Large intestine (tissue), 3 donors: Measurements from ENCODE around the gene CLIP1. TPM values are rescaled to one million over a fixed set of nuclear protein-coding genes. Genes with fewer than 3 reads are reported as not detected.
"Not testable (repeated sequence)": the region's sequence is repeated elsewhere in the genome, so short reads cannot be mapped to it uniquely, and the experiment has no call there.

Experiments
- DNase-seq, 2 donors: peaks; one replicate each; pipeline versions ENCODE4 v3.0.0 to v3.0.0-alpha.2; 2013
- H3K27ac ChIP-seq: one replicate; pipeline ENCODE4 v1.5.1; 2013; ENCODE audit warnings: low read length
- H3K27me3 ChIP-seq: 2 replicates; pipeline ENCODE4 v1.6.1; 2013; ENCODE audit warnings: low read length; ENCODE audit not compliant: control insufficient read depth, insufficient read depth
- H3K36me3 ChIP-seq: 2 replicates; pipeline ENCODE4 v1.6.1; 2013; ENCODE audit warnings: low read length; ENCODE audit not compliant: control insufficient read depth, insufficient read depth
- H3K4me1 ChIP-seq: one replicate; pipeline ENCODE4 v1.6.1; 2013; ENCODE audit warnings: low read length; ENCODE audit not compliant: control insufficient read depth, insufficient read depth
- H3K4me3 ChIP-seq: one replicate; pipeline ENCODE4 v1.5.1; 2013; ENCODE audit warnings: low read length
- H3K9me3 ChIP-seq: one replicate; pipeline ENCODE4 v1.6.1; 2013; ENCODE audit warnings: mild to moderate bottlenecking, low read depth, low read length, moderate library complexity; ENCODE audit not compliant: control insufficient read depth
- WGBS: methylation state at CpG from one replicate; pipeline ENCODE4 v1.1.5; 2013; ENCODE audit warnings: low lambda C conversion rate; ENCODE audit not compliant: insufficient coverage; 5-methylcytosine and 5-hydroxymethylcytosine counted together
- polyA plus RNA-seq: library from polyadenylated mRNA; unstranded; fragments of 120-200 nt; gene quantifications from one replicate; pipeline ENCODE4 v1.2.1, GENCODE V29; 2013

CLIP1 gene
- polyA plus RNA-seq, 1 donor: 37.3 TPM

DNA sequence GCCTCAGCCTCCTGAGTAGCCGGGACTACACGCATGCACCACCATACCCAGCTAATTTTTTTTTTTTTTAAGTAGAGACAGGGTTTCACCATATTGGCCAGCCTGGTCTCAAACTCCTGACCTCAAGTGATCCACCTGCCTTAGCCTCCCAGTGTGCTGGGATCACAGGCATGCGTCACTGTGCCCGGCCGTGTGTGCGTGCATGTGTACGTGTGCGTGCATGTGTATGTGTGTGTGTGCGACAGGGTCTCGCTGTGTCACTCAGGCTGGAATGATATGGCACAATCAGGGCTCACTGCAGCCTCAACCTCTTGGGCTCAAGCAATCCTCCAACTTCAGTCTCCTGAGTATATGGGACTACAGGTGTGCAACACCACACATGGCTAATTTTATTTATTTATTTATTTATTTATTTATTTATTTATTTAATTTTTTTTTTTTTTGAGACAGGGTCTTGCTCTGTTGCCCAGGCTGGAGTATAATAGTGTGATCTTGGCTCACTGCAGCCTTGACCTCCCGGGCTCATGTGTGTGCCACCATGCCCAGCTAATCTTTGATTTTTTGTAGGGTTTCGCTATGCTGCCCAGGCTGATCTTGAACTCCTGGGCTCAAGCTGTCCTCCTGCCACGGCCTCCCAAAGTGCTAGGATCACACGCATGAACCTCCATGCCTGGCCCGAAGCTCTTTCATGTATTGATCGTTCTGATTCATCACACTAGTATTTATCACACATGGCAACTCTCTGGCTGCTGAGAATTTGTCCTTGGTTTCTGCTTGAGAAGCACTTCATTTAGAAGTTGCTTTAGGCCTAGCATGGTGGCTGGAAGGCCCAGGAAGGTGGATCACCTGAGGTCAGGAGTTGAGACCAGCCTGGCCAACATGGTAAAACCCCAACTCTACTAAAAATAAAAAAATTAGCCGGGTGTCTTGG lies 35.9 kb upstream of the CLIP1 start:
- Histone ChIP-seq H3K4me1 (peaks cover 10% of the 10 kb centered on the region), H3K36me3 (no peaks in the 10 kb centered on the region), H3K4me3 (no peak overlapping the region), H3K9me3 (no peaks in the 10 kb centered on the region), H3K27me3 (no peaks in the 10 kb centered on the region), H3K27ac (no peak overlapping the region)
- no peak for DNase-seq
- WGBS: 94% methylated on average over 3 of the region's 17 CpGs

DNA sequence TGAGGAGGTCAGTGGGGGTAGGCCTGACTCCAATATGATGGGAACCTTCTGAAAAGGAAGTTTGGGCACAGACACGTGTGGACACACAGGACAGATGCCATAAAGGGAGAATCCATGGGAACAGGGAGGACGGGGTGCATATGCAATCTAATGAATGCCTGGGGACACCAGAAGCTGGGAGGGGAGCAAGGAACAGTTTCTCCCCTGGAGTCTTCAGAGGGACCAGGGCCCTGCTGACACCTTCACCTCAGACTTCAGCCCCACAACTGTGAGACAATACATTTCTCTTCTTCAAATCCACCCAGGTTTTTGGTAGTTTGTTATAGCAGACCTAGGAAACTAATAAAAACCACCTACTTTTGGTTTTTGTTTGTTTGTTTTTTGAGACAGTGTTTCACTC lies 35.2 kb upstream of the CLIP1 start:
- no peak overlapping the region for H3K27ac ChIP-seq
- H3K9me3 ChIP-seq: no peaks in the 10 kb centered on the region
- H3K27me3 ChIP-seq: no peaks in the 10 kb centered on the region
- no peak for DNase-seq
- H3K4me3 ChIP-seq: no peak overlapping the region
- WGBS: no CpG with 5 or more reads among the region's 2 CpGs
- H3K36me3 ChIP-seq: no peaks in the 10 kb centered on the region
- H3K4me1 ChIP-seq: peaks cover 10% of the 10 kb centered on the region

DNA sequence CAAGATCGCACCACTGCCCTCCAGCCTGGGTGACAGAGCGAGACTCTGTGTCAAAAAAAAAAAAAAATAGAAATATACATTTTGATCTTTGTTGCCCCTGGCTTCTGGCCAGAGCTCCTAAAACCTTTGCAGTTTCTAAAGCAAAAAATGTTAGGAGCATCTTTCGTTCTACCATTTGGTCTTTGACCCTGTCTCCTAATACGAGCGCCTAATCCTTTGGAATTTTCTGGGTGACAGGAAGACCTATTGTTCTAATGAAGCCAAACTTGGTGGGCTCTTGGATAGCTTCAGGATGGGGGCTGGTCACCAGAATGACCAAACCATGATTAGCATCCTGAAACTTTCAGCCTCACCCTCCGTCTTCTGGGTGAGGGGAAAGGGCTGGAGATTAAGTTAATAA lies 32.3 kb upstream of the CLIP1 start:
- no peak overlapping the region for H3K4me3 ChIP-seq
- no CpG with 5 or more reads among the region's 6 CpGs for WGBS

DNA sequence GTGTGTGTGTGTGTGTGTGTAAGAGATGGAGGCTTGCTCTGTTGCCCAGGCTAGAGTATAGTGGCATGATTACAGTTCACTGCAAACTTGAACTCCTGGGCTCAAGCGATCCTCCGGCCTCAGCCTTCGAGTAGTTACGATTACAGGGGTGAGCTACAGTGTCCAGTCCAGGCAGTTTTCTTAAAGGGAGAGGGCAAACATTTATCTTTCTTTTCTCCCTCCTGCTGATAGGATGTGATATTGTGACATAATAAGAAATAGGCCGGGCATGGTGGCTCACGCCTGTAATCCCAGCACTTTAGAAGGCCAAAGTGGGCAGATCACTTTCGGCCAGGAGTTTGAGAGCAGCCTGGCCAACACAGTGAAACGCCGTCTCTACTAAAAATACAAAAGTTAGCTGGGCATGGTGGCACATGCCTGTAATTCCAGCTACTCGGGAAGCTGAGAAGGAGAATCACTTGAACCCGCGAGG lies 31.8 kb upstream of the CLIP1 start:
- H3K27ac ChIP-seq: no peak overlapping the region
- no peaks in the 10 kb centered on the region for H3K9me3 ChIP-seq
- no peak overlapping the region for H3K4me3 ChIP-seq
- no peak for DNase-seq
- H3K27me3 ChIP-seq: no peaks in the 10 kb centered on the region
- peaks cover 10% of the 10 kb centered on the region for H3K4me1 ChIP-seq
- no CpG with 5 or more reads among the region's 12 CpGs for WGBS
- H3K36me3 ChIP-seq: no peaks in the 10 kb centered on the region

More for the DNA sequence above, 32.3 kb upstream of the CLIP1 start:
- no peaks in the 10 kb centered on the region for H3K27me3 ChIP-seq
- DNase-seq: no peak
- peaks cover 10% of the 10 kb centered on the region for H3K4me1 ChIP-seq
- H3K27ac ChIP-seq: no peak overlapping the region
- H3K9me3 ChIP-seq: no peaks in the 10 kb centered on the region
- H3K36me3 ChIP-seq: no peaks in the 10 kb centered on the region

DNA sequence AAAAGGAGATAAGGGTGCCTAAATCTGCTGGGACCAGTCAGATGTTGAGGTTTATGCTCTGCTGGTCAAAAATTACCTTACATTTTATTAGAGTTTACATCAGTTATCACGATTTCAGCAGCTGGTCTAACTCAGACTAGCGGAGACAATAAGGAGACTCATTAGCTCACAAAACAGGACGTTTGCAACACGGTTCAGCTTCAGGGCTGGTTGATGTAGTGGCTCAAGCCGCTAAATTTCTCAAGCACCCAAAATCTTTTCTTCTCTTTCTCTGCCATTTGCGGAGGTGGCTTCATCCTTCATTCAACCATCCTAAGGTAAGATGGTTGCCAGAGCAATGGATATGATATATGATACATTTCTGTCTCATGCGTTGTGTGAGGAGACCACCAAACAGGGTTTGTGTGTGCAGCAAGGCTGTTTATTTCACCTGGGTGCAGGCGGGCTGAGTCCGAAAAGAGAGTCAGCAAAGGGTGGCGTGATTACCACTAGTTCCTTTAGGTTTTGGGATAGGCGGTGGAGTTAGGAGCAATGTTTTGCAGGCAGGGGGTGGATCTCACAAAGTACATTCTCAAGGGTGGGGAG lies 30.3 kb upstream of the CLIP1 start:
- Histone ChIP-seq H3K27me3 (no peaks in the 10 kb centered on the region), H3K27ac (no peak overlapping the region), H3K36me3 (no peaks in the 10 kb centered on the region), H3K9me3 (no peaks in the 10 kb centered on the region), H3K4me1 (peaks cover 10% of the 10 kb centered on the region), H3K4me3 (no peak overlapping the region)
- whole genome bisulfite sequencing: 89% methylated on average over 3 of the region's 11 CpGs
- DNase-seq: no peak

DNA sequence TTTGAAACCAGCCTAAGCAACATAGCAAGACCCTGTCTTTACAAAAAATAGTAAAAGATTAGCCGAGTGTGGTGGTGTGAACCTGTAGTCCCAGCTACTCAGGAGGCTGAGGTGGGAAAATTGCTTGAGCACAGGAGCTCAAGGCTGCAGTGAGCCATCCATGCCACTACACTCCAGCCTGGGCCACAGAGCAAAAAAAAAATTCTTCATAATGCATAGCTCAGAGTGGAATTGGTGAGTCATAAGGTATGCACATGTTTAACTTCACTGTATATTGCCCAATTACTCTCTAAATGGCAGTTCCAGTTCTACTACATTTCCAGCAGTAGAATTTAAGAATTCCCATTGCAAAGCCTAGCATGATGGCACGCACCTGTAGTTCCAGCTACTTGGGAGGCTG lies 26.8 kb upstream of the CLIP1 start:
- WGBS: no CpG with 5 or more reads among the region's 2 CpGs

DNA sequence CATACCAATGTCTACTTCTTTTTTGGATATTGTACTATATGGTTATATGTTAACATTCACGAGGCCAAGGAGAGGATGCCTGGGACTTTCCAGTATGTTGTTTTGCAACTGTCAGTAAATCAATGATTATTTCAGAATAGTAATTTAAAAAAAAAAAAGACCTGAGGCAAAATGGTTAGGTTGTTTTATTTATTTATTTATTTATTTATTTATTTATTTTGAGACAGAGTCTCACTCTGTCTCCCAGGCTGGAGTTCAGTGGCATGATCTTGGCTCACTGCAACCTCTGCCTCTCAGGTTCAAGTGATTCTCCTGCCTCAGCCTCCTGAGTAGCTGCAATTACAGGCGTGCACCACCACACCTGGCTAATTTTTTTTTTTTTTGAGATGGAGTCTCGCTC lies 25.4 kb upstream of the CLIP1 start:
- WGBS: no CpG with 5 or more reads among the region's 3 CpGs
- H3K36me3 ChIP-seq, H3K27me3 ChIP-seq, H3K4me1 ChIP-seq, H3K4me3 ChIP-seq, DNase-seq, H3K27ac ChIP-seq, H3K9me3 ChIP-seq: not testable (repeated sequence)

More for the DNA sequence above, 26.8 kb upstream of the CLIP1 start:
- Histone ChIP-seq H3K4me1 (peaks cover 4% of the 10 kb centered on the region), H3K27ac (no peak overlapping the region), H3K27me3 (no peaks in the 10 kb centered on the region), H3K9me3 (no peaks in the 10 kb centered on the region), H3K4me3 (no peak overlapping the region), H3K36me3 (no peaks in the 10 kb centered on the region)
- peak; percentile 60 to 73 for DNase-seq

DNA sequence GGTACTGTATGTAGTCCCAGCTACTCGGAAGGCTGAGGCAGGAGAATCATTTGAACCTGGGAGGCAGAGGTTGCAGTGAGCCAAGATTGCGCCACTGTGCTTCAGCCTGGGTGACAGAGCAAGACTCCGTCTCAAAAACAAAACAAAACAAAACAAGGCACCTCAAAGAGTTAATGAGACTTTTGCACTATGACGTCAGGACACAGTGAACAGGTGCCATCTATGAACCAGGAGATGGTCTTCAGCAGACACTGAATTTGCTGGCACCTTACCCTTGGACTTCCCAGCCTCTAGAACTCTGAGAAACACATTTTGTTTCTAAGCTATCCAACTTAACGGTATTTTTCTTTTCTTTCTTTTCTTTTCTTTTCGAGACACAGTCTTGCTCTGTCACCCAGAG lies 23.9 kb upstream of the CLIP1 start:
- not testable (repeated sequence) for H3K36me3 ChIP-seq, H3K4me1 ChIP-seq, H3K9me3 ChIP-seq, DNase-seq, H3K4me3 ChIP-seq, H3K27me3 ChIP-seq, H3K27ac ChIP-seq
- WGBS: 100% methylated on average over 3 of the region's 6 CpGs

DNA sequence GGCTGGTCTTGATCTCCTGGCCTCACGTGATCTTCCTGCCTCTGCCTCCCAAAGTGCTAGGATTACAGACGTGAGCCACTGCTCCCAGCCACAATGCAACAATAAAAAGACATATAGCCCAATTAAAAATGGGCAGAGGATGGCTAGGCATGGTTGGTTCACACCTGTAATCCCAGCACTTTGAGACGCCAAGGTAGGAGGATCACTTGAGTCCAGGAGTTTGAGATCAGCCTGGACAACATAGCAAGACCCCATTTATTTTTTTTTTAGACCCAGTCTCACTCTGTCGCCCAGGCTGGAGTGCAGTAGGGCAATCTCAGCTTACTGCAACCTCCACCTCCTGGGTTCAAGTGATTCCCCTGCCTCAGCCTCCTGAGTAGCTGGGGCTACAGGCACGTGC lies 21.6 kb upstream of the CLIP1 start:
- H3K4me1 ChIP-seq, H3K36me3 ChIP-seq, H3K27ac ChIP-seq, H3K27me3 ChIP-seq, DNase-seq, H3K4me3 ChIP-seq, H3K9me3 ChIP-seq: not testable (repeated sequence)
- no CpG with 5 or more reads among the region's 5 CpGs for WGBS

DNA sequence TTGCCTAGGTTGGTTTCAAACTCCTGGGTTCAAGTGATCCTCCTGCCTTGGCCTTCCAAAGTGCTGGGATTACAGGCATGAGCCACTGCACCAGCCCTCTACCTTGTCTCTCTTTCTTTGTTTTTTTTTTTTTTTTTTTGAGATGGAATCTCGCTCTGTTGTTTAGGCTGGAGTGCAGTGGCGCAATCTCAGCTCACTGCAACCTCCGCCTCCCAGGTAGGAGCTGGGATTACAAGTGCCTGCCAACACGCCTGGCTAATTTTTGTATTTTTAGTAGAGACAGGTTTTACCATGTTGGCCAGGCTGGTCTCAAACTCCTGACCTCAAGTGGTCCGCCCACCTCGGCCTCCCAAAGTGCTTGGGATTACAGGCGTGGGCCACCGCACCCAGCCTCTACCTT lies 16.4 kb upstream of the CLIP1 start:
- not testable (repeated sequence) for H3K27ac ChIP-seq, H3K9me3 ChIP-seq, H3K4me1 ChIP-seq, H3K4me3 ChIP-seq, H3K27me3 ChIP-seq, DNase-seq, H3K36me3 ChIP-seq
- no CpG with 5 or more reads among the region's 8 CpGs for WGBS
